Hepatocyte (in vitro differentiated cells): Measurements from ENCODE around the gene LDLR.

Source experiments
- EZH2 ChIP-seq: fragments of 200-600 bp; sonication (generic); IDR thresholded peaks from 2 replicates; pipeline ENCODE4 v1.6.1; 2016; ENCODE audit warnings: antibody characterized with exemption, mild to moderate bottlenecking, borderline replicate concordance
- EZH2phosphoT487 ChIP-seq: fragments of 200-600 bp; sonication (generic); IDR thresholded peaks from one replicate; pipeline ENCODE4 v1.6.1; 2018; ENCODE audit warnings: antibody characterized with exemption, mild to moderate bottlenecking, low read depth, moderate library complexity; ENCODE audit not compliant: unreplicated experiment, severe bottlenecking
- TF ChIP-seq, protein P1 (sequence below): fragments of 200-600 bp; sonication (generic); IDR thresholded peaks from 2 replicates; pipeline ENCODE4 v1.5.1; 2016; ENCODE audit warnings: antibody characterized with exemption, mild to moderate bottlenecking; ENCODE audit not compliant: poor library complexity

DNA sequence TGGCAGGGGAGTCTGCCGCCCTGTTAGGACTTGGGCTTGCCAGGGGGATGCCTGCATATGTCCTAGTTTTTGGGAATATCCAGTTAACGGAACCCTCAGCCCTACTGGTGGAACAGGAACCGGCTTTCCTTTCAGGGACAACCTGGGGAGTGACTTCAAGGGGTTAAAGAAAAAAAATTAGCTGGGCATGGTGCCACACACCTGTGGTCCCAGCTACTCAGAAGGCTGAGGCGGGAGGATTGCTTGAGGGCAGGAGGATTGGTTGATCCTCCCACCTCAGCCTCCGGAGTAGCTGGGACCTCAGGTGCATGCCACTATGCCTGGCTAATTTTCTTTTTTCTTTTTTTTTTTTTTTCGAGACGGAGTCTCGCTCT is 22.5 kb downstream of the LDLR start:
- TF ChIP-seq, protein P1, sequence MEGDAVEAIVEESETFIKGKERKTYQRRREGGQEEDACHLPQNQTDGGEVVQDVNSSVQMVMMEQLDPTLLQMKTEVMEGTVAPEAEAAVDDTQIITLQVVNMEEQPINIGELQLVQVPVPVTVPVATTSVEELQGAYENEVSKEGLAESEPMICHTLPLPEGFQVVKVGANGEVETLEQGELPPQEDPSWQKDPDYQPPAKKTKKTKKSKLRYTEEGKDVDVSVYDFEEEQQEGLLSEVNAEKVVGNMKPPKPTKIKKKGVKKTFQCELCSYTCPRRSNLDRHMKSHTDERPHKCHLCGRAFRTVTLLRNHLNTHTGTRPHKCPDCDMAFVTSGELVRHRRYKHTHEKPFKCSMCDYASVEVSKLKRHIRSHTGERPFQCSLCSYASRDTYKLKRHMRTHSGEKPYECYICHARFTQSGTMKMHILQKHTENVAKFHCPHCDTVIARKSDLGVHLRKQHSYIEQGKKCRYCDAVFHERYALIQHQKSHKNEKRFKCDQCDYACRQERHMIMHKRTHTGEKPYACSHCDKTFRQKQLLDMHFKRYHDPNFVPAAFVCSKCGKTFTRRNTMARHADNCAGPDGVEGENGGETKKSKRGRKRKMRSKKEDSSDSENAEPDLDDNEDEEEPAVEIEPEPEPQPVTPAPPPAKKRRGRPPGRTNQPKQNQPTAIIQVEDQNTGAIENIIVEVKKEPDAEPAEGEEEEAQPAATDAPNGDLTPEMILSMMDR, result no peak
- TF ChIP-seq EZH2, result no peak
- no peak for TF ChIP-seq EZH2phosphoT487
